ENCODE measurements around the gene EMCN.

GRCh38 chr4:100421361-100421978 is 96.4 kb downstream of the EMCN start:
- TF ChIP-seq EZH2 (IDR thresholded peaks at IDR 0.05), result no peak
- TF ChIP-seq POLR2AphosphoS5 (IDR thresholded peaks at IDR 0.05; ENCODE audit: borderline replicate concordance, low read depth, low read length), result no peak

Measured in SK-N-MC (cell line).